SK-N-SH (cell line): ENCODE measurements around the gene HPCAL1. TPM values are rescaled to one million over a fixed set of nuclear protein-coding genes. Genes with fewer than 3 reads are reported as not detected.

Experiments used
- CTCF ChIA-PET: fragments of 300-600, 350-600 bp; formaldehyde crosslinking; extraction: SDS; loops from one replicate; lab custom pipeline; 2021; lab: Yijun Ruan, JAX
- POLR2A ChIA-PET: fragments of 350-600 bp; sonication (Branson Sonifier 250); formaldehyde crosslinking; extraction: SDS; loops from one replicate; lab custom pipeline; 2020; ENCODE audit warnings: antibody characterized with exemption, inconsistent platforms; lab: Yijun Ruan, JAX
- DNase-seq: peaks from one replicate; pipeline ENCODE4 v3.0.0; 2012
- H2AFZ ChIP-seq: fragments of 200-600 bp; sonication (generic); 2 replicates; pipeline ENCODE4 v1.8.1; 2016; ENCODE audit warnings: antibody characterized with exemption, mild to moderate bottlenecking, low read depth
- H3F3A ChIP-seq: fragments of 200-600 bp; sonication (generic); replicated peaks from 2 replicates; pipeline ENCODE3; 2016; ENCODE audit warnings: antibody characterized with exemption, mild to moderate bottlenecking; ENCODE audit not compliant: insufficient read depth
- H3K27ac ChIP-seq, 2 experiments: fragments of 200-500 bp in 1 of 2; fragments of 200-600 bp in 1 of 2; sonication (Bioruptor generic) in 1 of 2; sonication (generic), shearing (Covaris generic) in 1 of 2; 2 replicates each; pipeline versions ENCODE4 v1.5.1 to v1.6.1; 2014 to 2016; ENCODE audit warnings: low read depth in 2 of 2, inconsistent platforms in 1 of 2, low read length in 1 of 2, mild to moderate bottlenecking in 1 of 2, mixed read lengths in 1 of 2
- H3K27me3 ChIP-seq: fragments of 200-600 bp; sonication (generic), shearing (Covaris generic); 2 replicates; pipeline ENCODE4 v1.6.1; 2016; ENCODE audit warnings: mixed run types; ENCODE audit not compliant: insufficient read depth
- H3K36me3 ChIP-seq, 2 experiments: fragments of 200-500 bp in 1 of 2; fragments of 200-600 bp in 1 of 2; sonication (Bioruptor generic) in 1 of 2; sonication (generic) in 1 of 2; replicated peaks in 1 of 2; 2 replicates each; pipeline versions ENCODE3 to v1.5.1; 2014 to 2016; ENCODE audit warnings: low read length in 1 of 2, mild to moderate bottlenecking in 1 of 2; ENCODE audit not compliant: insufficient read depth in 2 of 2, control insufficient read depth in 1 of 2
- H3K4me1 ChIP-seq, 2 experiments: fragments of 200-500 bp in 1 of 2; fragments of 200-600 bp in 1 of 2; sonication (Bioruptor generic) in 1 of 2; sonication (generic), shearing (Covaris generic) in 1 of 2; 2 replicates each; pipeline versions ENCODE4 v1.5.1 to v1.6.1; 2014 to 2016; ENCODE audit warnings: low read depth in 1 of 2, low read length in 1 of 2, mixed run types in 1 of 2; ENCODE audit not compliant: insufficient read depth in 2 of 2, control insufficient read depth in 1 of 2
- H3K4me2 ChIP-seq: fragments of 200-600 bp; sonication (generic), shearing (Covaris generic); 2 replicates; pipeline ENCODE4 v1.6.1; 2017; ENCODE audit warnings: mixed run types
- H3K4me3 ChIP-seq, 2 experiments: fragments of 200-500 bp in 1 of 2; fragments of 200-600 bp in 1 of 2; sonication (Bioruptor generic) in 1 of 2; sonication (generic), shearing (Covaris generic) in 1 of 2; 2 replicates each; pipeline versions ENCODE4 v1.5.1 to v1.8.1; 2014 to 2016; ENCODE audit warnings: low read depth in 2 of 2, inconsistent platforms in 1 of 2, low read length in 1 of 2, mild to moderate bottlenecking in 1 of 2, mixed read lengths in 1 of 2, moderate library complexity in 1 of 2
- H3K79me2 ChIP-seq: fragments of 200-600 bp; sonication (generic); 2 replicates; pipeline ENCODE4 v1.8.1; 2017; ENCODE audit warnings: mild to moderate bottlenecking; ENCODE audit not compliant: insufficient read depth
- H3K9ac ChIP-seq: fragments of 200-600 bp; sonication (generic); 2 replicates; pipeline ENCODE4 v1.6.1; 2017; ENCODE audit warnings: mixed run types
- H3K9me2 ChIP-seq: fragments of 200-600 bp; sonication (generic); 2 replicates; pipeline ENCODE4 v1.6.1; 2017; ENCODE audit warnings: mixed run types
- H3K9me3 ChIP-seq: fragments of 200-600 bp; sonication (generic); 2 replicates; pipeline ENCODE4 v1.6.1; 2017; ENCODE audit warnings: mixed run types, mild to moderate bottlenecking, moderate library complexity
- H4K20me1 ChIP-seq: fragments of 200-600 bp; sonication (generic); 2 replicates; pipeline ENCODE4 v1.6.1; 2017; ENCODE audit warnings: mild to moderate bottlenecking, mixed run types; ENCODE audit not compliant: insufficient read depth
- FOXM1 ChIP-seq: IDR thresholded peaks from 2 replicates; pipeline ENCODE4 v1.4.0; 2012; ENCODE audit warnings: low read depth, mild to moderate bottlenecking
- MEF2A ChIP-seq: IDR thresholded peaks from 2 replicates; pipeline ENCODE4 v1.4.0; 2012; ENCODE audit warnings: low read depth, borderline replicate concordance
- YY1 ChIP-seq: IDR thresholded peaks from 2 replicates; pipeline ENCODE4 v1.4.0; 2012; ENCODE audit warnings: low read depth, mild to moderate bottlenecking
- WGBS: methylation state at CpG from one replicate; pipeline ENCODE4 v1.1.6; 2017; ENCODE audit warnings: low lambda C conversion rate; 5-methylcytosine and 5-hydroxymethylcytosine counted together
- polyA plus RNA-seq, 3 experiments: library from polyadenylated mRNA; depleted of rRNA; stranded (reverse); fragments of >200 nt; gene quantifications; 2 replicates each; pipeline ENCODE4 v1.2.3, GENCODE V29; 2012
- TF ChIP-seq, protein P1 (sequence below): IDR thresholded peaks from 2 replicates; pipeline ENCODE4 v1.4.0; 2012; ENCODE audit warnings: low read depth
- TF ChIP-seq, protein P2 (sequence below): IDR thresholded peaks from 2 replicates; pipeline ENCODE4 v1.4.0; 2012; ENCODE audit warnings: low read depth, borderline replicate concordance
- TF ChIP-seq, protein P3 (sequence below): fragments of 200-600 bp; sonication (generic); IDR thresholded peaks from 2 replicates; pipeline ENCODE4 v1.6.1; 2017; ENCODE audit warnings: antibody characterized with exemption, mild to moderate bottlenecking, moderate library complexity

Gene HPCAL1
- polyA plus RNA-seq, 1 of the 3 experiments (the other 2 are of a cell fraction) = 77.0 TPM

DNA sequence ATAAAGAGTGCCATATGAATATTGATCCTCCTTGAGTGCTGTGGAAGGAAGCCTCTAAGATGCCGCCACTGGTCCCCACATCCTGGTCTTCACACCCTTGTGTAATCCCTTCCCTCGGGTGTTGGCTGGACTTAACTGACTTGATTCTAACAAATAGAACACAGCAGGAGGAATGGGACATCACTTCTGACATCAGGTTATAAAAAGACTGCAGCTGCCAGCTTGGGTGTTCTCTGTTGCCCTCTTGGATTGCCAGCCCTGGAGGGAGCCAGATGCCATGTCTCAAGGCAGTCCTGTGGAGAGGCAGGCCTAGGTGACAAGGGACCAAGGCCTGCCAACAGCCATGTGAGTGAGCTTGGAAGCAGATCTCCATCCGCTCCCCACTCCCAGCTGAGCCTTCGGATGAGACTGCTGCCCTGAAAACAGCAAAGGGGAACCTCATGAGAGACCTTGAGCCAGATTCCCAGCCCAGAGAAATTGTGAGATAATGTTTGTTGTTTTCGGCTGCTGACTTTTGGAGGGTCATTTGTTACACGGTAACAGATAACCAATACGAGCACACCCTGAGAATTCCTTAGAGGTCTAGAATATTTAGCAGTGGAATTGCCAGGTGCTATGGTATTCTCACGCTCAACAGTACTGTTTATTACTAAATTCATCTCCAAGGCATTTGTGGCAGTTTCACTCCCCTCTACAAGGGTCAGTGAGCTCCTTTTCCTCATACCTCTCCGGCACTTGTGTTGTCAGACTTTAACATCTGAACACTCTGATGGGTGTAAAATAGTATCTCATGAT is 32.5 kb downstream of the HPCAL1 start:
- WGBS = 94% methylated on average over 9 of the region's 9 CpGs
- no peak for DNase-seq
- CTCF ChIA-PET = interaction anchor here (1.0 to 4.6 kb wide), 3 partner anchors 49 to 91 kb away, joined by 4 to 22 read pairs (median 4); no protein-coding TSS in a partner anchor
- Histone ChIP-seq H3K4me3 (no peak overlapping the region), H3K36me3 (peaks cover 0 to 5% of the 10 kb centered on the region in 2 experiments), H3K79me2 (peaks cover 18% of the 10 kb centered on the region; the same call in 1 of the 2 replicates), H3K27ac (no peak overlapping the region)
- TF ChIP-seq, protein P1, sequence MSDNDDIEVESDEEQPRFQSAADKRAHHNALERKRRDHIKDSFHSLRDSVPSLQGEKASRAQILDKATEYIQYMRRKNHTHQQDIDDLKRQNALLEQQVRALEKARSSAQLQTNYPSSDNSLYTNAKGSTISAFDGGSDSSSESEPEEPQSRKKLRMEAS = no peak
- TF ChIP-seq, protein P2, sequence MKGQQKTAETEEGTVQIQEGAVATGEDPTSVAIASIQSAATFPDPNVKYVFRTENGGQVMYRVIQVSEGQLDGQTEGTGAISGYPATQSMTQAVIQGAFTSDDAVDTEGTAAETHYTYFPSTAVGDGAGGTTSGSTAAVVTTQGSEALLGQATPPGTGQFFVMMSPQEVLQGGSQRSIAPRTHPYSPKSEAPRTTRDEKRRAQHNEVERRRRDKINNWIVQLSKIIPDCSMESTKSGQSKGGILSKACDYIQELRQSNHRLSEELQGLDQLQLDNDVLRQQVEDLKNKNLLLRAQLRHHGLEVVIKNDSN = no peak
- no peak for TF ChIP-seq FOXM1
- no peak for TF ChIP-seq MEF2A
- TF ChIP-seq, protein P3, sequence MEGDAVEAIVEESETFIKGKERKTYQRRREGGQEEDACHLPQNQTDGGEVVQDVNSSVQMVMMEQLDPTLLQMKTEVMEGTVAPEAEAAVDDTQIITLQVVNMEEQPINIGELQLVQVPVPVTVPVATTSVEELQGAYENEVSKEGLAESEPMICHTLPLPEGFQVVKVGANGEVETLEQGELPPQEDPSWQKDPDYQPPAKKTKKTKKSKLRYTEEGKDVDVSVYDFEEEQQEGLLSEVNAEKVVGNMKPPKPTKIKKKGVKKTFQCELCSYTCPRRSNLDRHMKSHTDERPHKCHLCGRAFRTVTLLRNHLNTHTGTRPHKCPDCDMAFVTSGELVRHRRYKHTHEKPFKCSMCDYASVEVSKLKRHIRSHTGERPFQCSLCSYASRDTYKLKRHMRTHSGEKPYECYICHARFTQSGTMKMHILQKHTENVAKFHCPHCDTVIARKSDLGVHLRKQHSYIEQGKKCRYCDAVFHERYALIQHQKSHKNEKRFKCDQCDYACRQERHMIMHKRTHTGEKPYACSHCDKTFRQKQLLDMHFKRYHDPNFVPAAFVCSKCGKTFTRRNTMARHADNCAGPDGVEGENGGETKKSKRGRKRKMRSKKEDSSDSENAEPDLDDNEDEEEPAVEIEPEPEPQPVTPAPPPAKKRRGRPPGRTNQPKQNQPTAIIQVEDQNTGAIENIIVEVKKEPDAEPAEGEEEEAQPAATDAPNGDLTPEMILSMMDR = no peak
- no peak for TF ChIP-seq YY1
- TF ChIP-seq, all 33 proteins: peak for 0
- H3K4me1 ChIP-seq = peaks cover 7 to 53% of the 10 kb centered on the region in 2 experiments
- peaks cover 4% of the 10 kb centered on the region; the same call in 1 of the 2 replicates for H4K20me1 ChIP-seq
- no peaks in the 10 kb centered on the region for H3K9me3 ChIP-seq
- POLR2A ChIA-PET = no interaction called here
- no peaks in the 10 kb centered on the region for H3K9me2 ChIP-seq
- no peak overlapping the region for H3K9ac ChIP-seq
- no peaks in the 10 kb centered on the region for H3F3A ChIP-seq
- H3K4me2 ChIP-seq = no peak overlapping the region
- no peak overlapping the region for H2AFZ ChIP-seq
- no peaks in the 10 kb centered on the region for H3K27me3 ChIP-seq

DNA sequence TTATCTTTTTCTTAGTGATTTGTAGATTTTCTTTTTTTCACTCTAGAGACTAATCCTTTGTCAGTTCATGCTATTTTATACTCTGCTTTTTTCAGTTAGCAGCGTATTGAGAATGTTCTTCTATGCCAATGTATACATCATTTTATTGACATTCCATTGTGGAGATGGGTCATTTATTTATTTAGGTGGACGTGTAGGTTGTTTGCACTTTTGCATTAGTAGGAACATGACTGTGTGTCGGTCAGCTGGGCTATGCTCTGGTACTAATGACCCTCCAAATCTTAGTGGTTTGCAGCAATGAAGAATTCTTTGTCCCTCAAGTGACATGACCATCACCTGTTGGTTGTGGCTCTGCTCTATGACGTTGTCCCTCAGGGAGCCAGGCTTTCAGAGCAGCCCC is 33.6 kb downstream of the HPCAL1 start:
- no peak overlapping the region for H3K4me3 ChIP-seq
- ChIA-PET CTCF (interaction anchor here (1.2 to 1.6 kb wide), 3 partner anchors 8 to 99 kb away, joined by 3 to 5 read pairs (median 4); no protein-coding TSS in a partner anchor), POLR2A (no interaction called here)
- no peak overlapping the region for H3K4me2 ChIP-seq
- H4K20me1 ChIP-seq = no peaks in the 10 kb centered on the region
- H3K27me3 ChIP-seq = no peaks in the 10 kb centered on the region
- peaks cover 0 to 5% of the 10 kb centered on the region in 2 experiments for H3K36me3 ChIP-seq
- WGBS = 80% methylated on average over 4 of the region's 4 CpGs
- peaks cover 0 to 53% of the 10 kb centered on the region in 2 experiments; a peak in 2 of 4 replicates for H3K4me1 ChIP-seq
- H2AFZ ChIP-seq = no peak overlapping the region
- H3K9ac ChIP-seq = no peak overlapping the region
- H3K27ac ChIP-seq = no peak overlapping the region
- H3K9me3 ChIP-seq = no peaks in the 10 kb centered on the region
- no peak for DNase-seq
- H3K79me2 ChIP-seq = peaks cover 22% of the 10 kb centered on the region; the same call in 1 of the 2 replicates
- peaks cover 3% of the 10 kb centered on the region for H3F3A ChIP-seq
- TF ChIP-seq, protein P2 = no peak
- H3K9me2 ChIP-seq = no peaks in the 10 kb centered on the region
